Measurements from ENCODE around the gene HYI.

HYI gene

DNA sequence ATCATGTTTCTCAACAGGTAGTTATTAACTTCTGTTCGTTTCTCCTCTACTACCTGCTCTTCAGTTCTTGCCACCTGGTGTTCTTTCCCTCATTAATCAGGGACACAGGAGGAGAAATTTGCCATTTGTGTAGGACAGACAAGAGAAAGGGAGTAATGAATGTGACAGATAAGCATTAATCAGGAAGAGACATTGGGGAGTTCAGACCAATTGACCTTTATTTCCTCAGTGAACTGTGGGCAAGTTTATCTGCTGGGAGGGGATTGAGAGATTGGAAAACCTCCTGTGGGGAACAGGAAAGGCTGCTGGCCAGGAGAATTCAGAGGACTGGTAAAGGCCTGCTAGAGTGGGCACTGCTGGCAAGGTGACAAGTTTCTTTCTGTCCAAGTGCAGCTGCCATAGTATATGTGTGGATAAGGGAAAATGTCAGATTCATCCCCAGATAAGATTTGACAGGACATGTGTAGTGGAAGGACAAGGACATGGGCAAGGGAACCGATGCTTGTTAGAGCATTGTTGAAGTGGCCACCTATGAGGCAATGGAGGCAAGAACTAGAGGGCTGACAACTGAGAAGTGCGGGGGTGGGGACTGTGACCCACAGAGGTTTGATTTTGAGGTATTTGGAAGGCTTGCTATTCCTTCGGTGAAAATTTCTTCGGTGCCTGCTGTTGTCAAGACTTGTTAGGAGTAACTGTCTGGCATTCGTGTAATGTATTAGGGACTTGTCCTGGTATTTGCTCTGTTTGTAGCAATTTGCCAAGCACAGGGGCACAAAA is 51.5 kb downstream of the HYI start:
- Histone ChIP-seq H3K9ac (ENCODE audit: low read depth in 1 of 2, low read length in 2 of 2) (no peak overlapping the region), H3K36me3 (ENCODE audit: control insufficient read depth in 1 of 2, insufficient read depth in 2 of 2, low read length in 2 of 2) (peaks cover 17 to 42% of the 10 kb centered on the region in 2 donors), H3K4me1 (ENCODE audit: control insufficient read depth in 1 of 2, insufficient read depth in 2 of 2, low read length in 2 of 2) (peaks cover 16 to 18% of the 10 kb centered on the region in 2 donors), H3K4me3 (ENCODE audit: low read depth in 1 of 2, low read length in 2 of 2) (no peak overlapping the region), H3K27ac (ENCODE audit: low read depth, low read length) (no peak overlapping the region), H3K27me3 (ENCODE audit: control insufficient read depth in 1 of 2, insufficient read depth in 2 of 2, low read length in 2 of 2) (no peaks in the 10 kb centered on the region), H3K9me3 (ENCODE audit: control insufficient read depth in 1 of 2, low read length in 2 of 2) (no peaks in the 10 kb centered on the region)

All from duodenal mucosa (tissue), 2 donors.